K562 (cell line): Measurements from ENCODE around the gene ITPR2. TPM values are rescaled to one million over a fixed set of nuclear protein-coding genes. Genes with fewer than 3 reads are reported as not detected.

ENCODE experiments used
- ATAC-seq: fragments of 200-7000 bp; cut with Tn5 transposase; 3 replicates; pipeline ENCODE4 v1.9.1; 2020; ENCODE audit warnings: moderate library complexity
- BruUV-seq: library from RNA; stranded (reverse); fragments of 400-500 nt; replicated peaks from 2 replicates; lab custom pipeline; 2021; lab: Mats Ljungman, UMichigan
- CTCF ChIA-PET: fragments of 300-600 bp; formaldehyde crosslinking; extraction: SDS; loops from one replicate; lab custom pipeline; 2021; ENCODE audit warnings: low intra/inter-chr PET ratio; lab: Yijun Ruan, JAX
- POLR2A ChIA-PET: fragments of 300-600, 350-650 bp; sonication (Branson Sonifier 250); formaldehyde crosslinking; extraction: SDS; loops from one replicate; lab custom pipeline; 2021; ENCODE audit warnings: antibody characterized with exemption, inconsistent platforms; lab: Yijun Ruan, JAX
- DNase-seq, 4 experiments: peaks; one replicate each; pipeline versions ENCODE4 v3.0.0 to v3.0.0-alpha.2; 2011 to 2018; ENCODE audit warnings: low spot score in 3 of 4, mixed read lengths in 3 of 4; ENCODE audit errors: extremely low read depth in 1 of 4
- FAIRE-seq: peaks from 2 replicates; lab custom pipeline; 2011; peaks lifted over from hg19 to GRCh38; lab: Jason Lieb, UNC
- H2AFZ ChIP-seq: 2 replicates; pipeline ENCODE4 v1.6.0; 2011; ENCODE audit warnings: low read depth, low read length, control low read depth, inconsistent platforms
- H3K27ac ChIP-seq: fragments of 200-600 bp; 3 replicates; pipeline ENCODE4 v1.8.0; 2011; ENCODE audit warnings: low read depth, mild to moderate bottlenecking, control low read depth, inconsistent platforms, low read length, moderate library complexity, mixed read lengths; ENCODE audit errors: extremely low read depth
- H3K27me3 ChIP-seq, 2 experiments: fragments of 300-600 bp in 1 of 2; 2 replicates in 1 of 2; 3 replicates in 1 of 2; pipeline versions ENCODE4 v1.6.0 to v1.8.0; 2011; ENCODE audit warnings: inconsistent platforms in 2 of 2, low read length in 2 of 2, mild to moderate bottlenecking in 1 of 2, mixed read lengths in 1 of 2, moderate library complexity in 1 of 2; ENCODE audit not compliant: control insufficient read depth in 2 of 2, insufficient read depth in 2 of 2
- H3K36me3 ChIP-seq: fragments of 300-600 bp; 3 replicates; pipeline ENCODE4 v1.8.0; 2011; ENCODE audit warnings: mild to moderate bottlenecking, low read length, inconsistent platforms; ENCODE audit not compliant: control insufficient read depth, insufficient read depth
- H3K4me1 ChIP-seq, 2 experiments: fragments of 200-600 bp in 1 of 2; replicated peaks in 1 of 2; 2 replicates in 1 of 2; 3 replicates in 1 of 2; pipeline versions ENCODE4 v1.5.1 to v1.8.0; 2011; ENCODE audit warnings: inconsistent platforms in 2 of 2, low read length in 2 of 2, mild to moderate bottlenecking in 1 of 2, mixed read lengths in 1 of 2, moderate library complexity in 1 of 2; ENCODE audit not compliant: control insufficient read depth in 2 of 2, insufficient read depth in 2 of 2
- H3K4me2 ChIP-seq: 2 replicates; pipeline ENCODE4 v1.6.1; 2011; ENCODE audit warnings: low read length, control low read depth, inconsistent platforms, mixed read lengths; ENCODE audit not compliant: insufficient read depth
- H3K4me3 ChIP-seq: fragments of 200-600 bp; sonication (generic), shearing (Covaris generic); 2 replicates; pipeline ENCODE4 v1.5.1; 2016; ENCODE audit warnings: control low read depth, inconsistent platforms
- H3K79me2 ChIP-seq: fragments of 200-600 bp; 3 replicates; pipeline ENCODE4 v1.8.0; 2011; ENCODE audit warnings: low read length, inconsistent platforms; ENCODE audit not compliant: control insufficient read depth, insufficient read depth
- H3K9ac ChIP-seq, 2 experiments: 2 replicates each; pipeline versions ENCODE4 v1.6.0 to v1.6.1; 2011; ENCODE audit warnings: low read depth in 2 of 2, low read length in 2 of 2, control low read depth in 1 of 2, inconsistent platforms in 1 of 2, mild to moderate bottlenecking in 1 of 2, mixed read lengths in 1 of 2; ENCODE audit not compliant: insufficient read depth in 1 of 2
- H3K9me1 ChIP-seq: one replicate; pipeline ENCODE4 v1.6.0; 2011; ENCODE audit warnings: inconsistent platforms, mild to moderate bottlenecking, low read length, moderate library complexity; ENCODE audit not compliant: control insufficient read depth, insufficient read depth
- H3K9me3 ChIP-seq: replicated peaks from 2 replicates; pipeline ENCODE4 v1.5.1; 2011; ENCODE audit warnings: low read depth, low read length, inconsistent platforms; ENCODE audit not compliant: control insufficient read depth, insufficient read depth
- H4K20me1 ChIP-seq: replicated peaks from 2 replicates; pipeline ENCODE4 v1.6.1; 2011; ENCODE audit warnings: low read length, inconsistent platforms, mixed read lengths; ENCODE audit not compliant: control insufficient read depth, insufficient read depth
- CREB1 ChIP-seq, 2 experiments: sonication (generic) in 1 of 2; formaldehyde crosslinking in 1 of 2; IDR thresholded peaks; 2 replicates each; pipeline versions ENCODE4 v1.6.1 to v1.8.0; 2012 to 2022; ENCODE audit warnings: inconsistent platforms in 1 of 2, mild to moderate bottlenecking in 1 of 2, missing genetic modification reagents in 1 of 2, moderate library complexity in 1 of 2
- DACH1 ChIP-seq: fragments of 450-650 bp; IDR thresholded peaks from 2 replicates; pipeline ENCODE4 v1.6.1; 2018; ENCODE audit not compliant: partially characterized antibody
- DIDO1 ChIP-seq: fragments of 450-650 bp; IDR thresholded peaks from 2 replicates; pipeline ENCODE4 v1.6.1; 2016; ENCODE audit warnings: low read depth, missing biosample characterization, missing genetic modification characterization
- FUS ChIP-seq: fragments of 200-400 bp; formaldehyde crosslinking; optimal IDR thresholded peaks from 2 replicates; pipeline ENCODE3; 2017; ENCODE audit warnings: low read depth, low read length
- HNRNPLL ChIP-seq: fragments of 200-400 bp; formaldehyde crosslinking; IDR thresholded peaks from 2 replicates; pipeline ENCODE4 v1.6.1; 2017; ENCODE audit warnings: low read length, low read depth, mild to moderate bottlenecking; ENCODE audit not compliant: poor library complexity, severe bottlenecking
- MEF2D ChIP-seq: conservative IDR thresholded peaks from 2 replicates; pipeline ENCODE4 v1.6.1; 2016; ENCODE audit warnings: low read depth, missing genetic modification characterization, missing compliant biosample characterization
- NFXL1 ChIP-seq: fragments of 450-650 bp; formaldehyde crosslinking; IDR thresholded peaks from 2 replicates; pipeline ENCODE4 v1.4.0; 2021; ENCODE audit warnings: mild to moderate bottlenecking
- SMAD2 ChIP-seq: fragments of 150-350 bp; IDR thresholded peaks from 2 replicates; pipeline ENCODE4 v1.6.1; 2014; ENCODE audit warnings: low read depth, mild to moderate bottlenecking, low read length
- ZNF263 ChIP-seq: sonication (generic); formaldehyde crosslinking; IDR thresholded peaks from 2 replicates; pipeline ENCODE4 v1.8.0; 2022; ENCODE audit warnings: mild to moderate bottlenecking, missing genetic modification reagents, borderline replicate concordance
- WGBS: fragments of 100-300 bp; shearing (Covaris generic); methylation state at CpG from one replicate; pipeline ENCODE4 v1.1.6; 2016; ENCODE audit warnings: low coverage, mixed read lengths; ENCODE audit not compliant: insufficient coverage; ENCODE audit errors: missing lambda C conversion rate; 5-methylcytosine and 5-hydroxymethylcytosine counted together
- in situ Hi-C: fragments of 300-500 bp; cut with MboI; formaldehyde crosslinking; loops from 4 replicates; pipeline ENCODE4 v1.15.0; 2018; ENCODE audit warnings: inconsistent platforms, mixed read lengths
- intact Hi-C: fragments of 100-400 bp; cut with micrococcal nuclease; formaldehyde crosslinking; loops from 2 replicates; pipeline ENCODE4 v1.14.2; 2022
- polyA plus RNA-seq, 8 experiments: library from polyadenylated mRNA; depleted of rRNA in 4 of 8; stranded (reverse) in 5 of 8; unstranded in 3 of 8; fragments of >200 nt; fragmentation: Nextera tagmentation in 2 of 8; fragmentation: Illumina TruSeq in 1 of 8; extraction: Ambion mirVana in 2 of 8; extraction: Trizol in 1 of 8; gene quantifications; 2 replicates each; pipeline versions ENCODE4 v1.2.1 to v1.2.3, GENCODE V29; 2011 to 2014; ENCODE audit warnings: inconsistent platforms in 1 of 8, missing spikeins in 1 of 8
- total RNA-seq, 7 experiments: library from RNA; depleted of rRNA in 6 of 7; stranded (reverse); fragments of >200 nt in 6 of 7; fragmentation: Illumina TruSeq in 2 of 7; extraction: Trizol in 2 of 7; gene quantifications; 2 replicates each; pipeline versions ENCODE4 v1.2.1 to v1.2.3, GENCODE V29; 2011 to 2021; ENCODE audit warnings: low replicate concordance in 1 of 7
- TF ChIP-seq, protein P1 (sequence below), 2 experiments: fragments of 450-650 bp; IDR thresholded peaks; 2 replicates each; pipeline ENCODE4 v1.6.1; 2018; ENCODE audit warnings: mild to moderate bottlenecking in 2 of 2, low read depth in 1 of 2; ENCODE audit not compliant: partially characterized antibody in 2 of 2
- TF ChIP-seq, protein P2 (sequence below), 2 experiments: fragments of 450-650 bp in 1 of 2; sonication (generic) in 1 of 2; formaldehyde crosslinking in 1 of 2; IDR thresholded peaks in 1 of 2; conservative IDR thresholded peaks in 1 of 2; 2 replicates each; pipeline versions ENCODE4 v1.6.1 to v1.8.1; 2016 to 2023; ENCODE audit warnings: mild to moderate bottlenecking in 2 of 2, moderate library complexity in 2 of 2, inconsistent platforms in 1 of 2, missing genetic modification reagents in 1 of 2

ITPR2 gene
- total and polyA plus RNA-seq, 9 of the 15 experiments (the other 6 are each of a cell fraction or from before 2014, with no cell fraction given) = 0.21 to 3.3 (median 0.95) TPM

DNA sequence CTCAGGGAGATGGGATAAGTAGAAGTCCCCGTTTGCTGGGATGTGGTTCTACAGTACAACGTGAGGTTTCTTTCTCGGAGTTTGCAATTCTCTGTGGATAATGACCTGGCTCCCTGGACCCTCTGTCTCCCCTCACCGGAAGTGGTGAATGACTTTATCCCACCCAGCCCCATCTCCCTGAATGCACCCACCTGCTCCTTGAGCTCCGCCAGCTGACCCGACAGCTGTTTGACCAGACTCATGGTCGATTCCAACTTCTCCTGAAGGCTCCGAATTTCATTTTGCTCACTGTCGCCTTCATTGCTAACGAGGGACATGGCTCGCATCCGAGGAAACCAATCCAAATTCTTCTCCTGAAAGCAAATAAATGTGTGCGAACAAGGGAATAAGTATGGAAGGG lies 493.0 kb downstream of the ITPR2 start:
- no peaks in the 10 kb centered on the region for H3K9me3 ChIP-seq
- no peaks in the 10 kb centered on the region for H3K36me3 ChIP-seq
- no peak overlapping the region for H2AFZ ChIP-seq
- ChIA-PET CTCF (no interaction called here), POLR2A (no interaction called here)
- no peak overlapping the region for H3K4me2 ChIP-seq
- WGBS = 3% methylated on average over 13 of the region's 13 CpGs
- intact Hi-C loops (no loop called here), in situ Hi-C loops (no loop called here)
- ATAC-seq (no peak), DNase-seq (no peak), FAIRE-seq (no peak)
- no peaks in the 10 kb centered on the region for H3K9me1 ChIP-seq
- no peaks in the 10 kb centered on the region for H3K79me2 ChIP-seq
- no TSS peak for BruUV-seq
- H3K9ac ChIP-seq = no peak overlapping the region
- TF ChIP-seq NFXL1 (CRISPR knock-in tag) = no peak
- no peak for TF ChIP-seq DACH1
- TF ChIP-seq, protein P1, sequence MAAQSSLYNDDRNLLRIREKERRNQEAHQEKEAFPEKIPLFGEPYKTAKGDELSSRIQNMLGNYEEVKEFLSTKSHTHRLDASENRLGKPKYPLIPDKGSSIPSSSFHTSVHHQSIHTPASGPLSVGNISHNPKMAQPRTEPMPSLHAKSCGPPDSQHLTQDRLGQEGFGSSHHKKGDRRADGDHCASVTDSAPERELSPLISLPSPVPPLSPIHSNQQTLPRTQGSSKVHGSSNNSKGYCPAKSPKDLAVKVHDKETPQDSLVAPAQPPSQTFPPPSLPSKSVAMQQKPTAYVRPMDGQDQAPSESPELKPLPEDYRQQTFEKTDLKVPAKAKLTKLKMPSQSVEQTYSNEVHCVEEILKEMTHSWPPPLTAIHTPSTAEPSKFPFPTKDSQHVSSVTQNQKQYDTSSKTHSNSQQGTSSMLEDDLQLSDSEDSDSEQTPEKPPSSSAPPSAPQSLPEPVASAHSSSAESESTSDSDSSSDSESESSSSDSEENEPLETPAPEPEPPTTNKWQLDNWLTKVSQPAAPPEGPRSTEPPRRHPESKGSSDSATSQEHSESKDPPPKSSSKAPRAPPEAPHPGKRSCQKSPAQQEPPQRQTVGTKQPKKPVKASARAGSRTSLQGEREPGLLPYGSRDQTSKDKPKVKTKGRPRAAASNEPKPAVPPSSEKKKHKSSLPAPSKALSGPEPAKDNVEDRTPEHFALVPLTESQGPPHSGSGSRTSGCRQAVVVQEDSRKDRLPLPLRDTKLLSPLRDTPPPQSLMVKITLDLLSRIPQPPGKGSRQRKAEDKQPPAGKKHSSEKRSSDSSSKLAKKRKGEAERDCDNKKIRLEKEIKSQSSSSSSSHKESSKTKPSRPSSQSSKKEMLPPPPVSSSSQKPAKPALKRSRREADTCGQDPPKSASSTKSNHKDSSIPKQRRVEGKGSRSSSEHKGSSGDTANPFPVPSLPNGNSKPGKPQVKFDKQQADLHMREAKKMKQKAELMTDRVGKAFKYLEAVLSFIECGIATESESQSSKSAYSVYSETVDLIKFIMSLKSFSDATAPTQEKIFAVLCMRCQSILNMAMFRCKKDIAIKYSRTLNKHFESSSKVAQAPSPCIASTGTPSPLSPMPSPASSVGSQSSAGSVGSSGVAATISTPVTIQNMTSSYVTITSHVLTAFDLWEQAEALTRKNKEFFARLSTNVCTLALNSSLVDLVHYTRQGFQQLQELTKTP (IDR thresholded peaks at IDR 0.05; ENCODE audit: low read depth in 1 of 2, partially characterized antibody in 2 of 2) = no peak
- no peak for TF ChIP-seq HNRNPLL
- TF ChIP-seq FUS = no peak
- TF ChIP-seq MEF2D (tag) = no peak
- TF ChIP-seq, protein P2, sequence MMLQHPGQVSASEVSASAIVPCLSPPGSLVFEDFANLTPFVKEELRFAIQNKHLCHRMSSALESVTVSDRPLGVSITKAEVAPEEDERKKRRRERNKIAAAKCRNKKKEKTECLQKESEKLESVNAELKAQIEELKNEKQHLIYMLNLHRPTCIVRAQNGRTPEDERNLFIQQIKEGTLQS (IDR thresholded peaks at IDR 0.05) = no peak
- TF ChIP-seq, protein P2 (CRISPR knock-in tag; conservative IDR thresholded peaks at IDR 0.05) = no peak
- no peak for TF ChIP-seq CREB1 (IDR thresholded peaks at IDR 0.05)
- TF ChIP-seq CREB1 (CRISPR knock-in tag; IDR thresholded peaks at IDR 0.05) = no peak
- no peak for TF ChIP-seq ZNF263 (CRISPR knock-in tag)
- TF ChIP-seq SMAD2 = no peak
- TF ChIP-seq DIDO1 = no peak
- H3K27ac ChIP-seq = no peak overlapping the region
- H4K20me1 ChIP-seq = no peaks in the 10 kb centered on the region
- H3K4me3 ChIP-seq = no peak overlapping the region
- H3K27me3 ChIP-seq = peaks cover 5 to 16% of the 10 kb centered on the region in 2 experiments; a peak in 2 of 5 replicates
- H3K4me1 ChIP-seq = no peaks in the 10 kb centered on the region; a peak in 1 of 5 replicates
